Astrocyte of the spinal cord (primary cell): ENCODE results near the gene NTF3.

Source experiments
- DNase-seq: peaks from one replicate; pipeline ENCODE4 v3.0.0; 2011; ENCODE audit warnings: low read depth, low spot score
- H3K4me3 ChIP-seq: 2 replicates; pipeline ENCODE4 v1.5.1; 2011; ENCODE audit warnings: low read depth, mild to moderate bottlenecking, low read length, moderate library complexity
- CTCF ChIP-seq: IDR thresholded peaks from 2 replicates; pipeline ENCODE4 v1.5.1; 2012; ENCODE audit warnings: low read depth, mild to moderate bottlenecking, low read length, inconsistent platforms
- in situ Hi-C: cut with HindIII; loops from 2 replicates; pipeline ENCODE4 v1.10.0; 2017; ENCODE audit warnings: low sequenced_read_pairs

The NTF3 gene

DNA sequence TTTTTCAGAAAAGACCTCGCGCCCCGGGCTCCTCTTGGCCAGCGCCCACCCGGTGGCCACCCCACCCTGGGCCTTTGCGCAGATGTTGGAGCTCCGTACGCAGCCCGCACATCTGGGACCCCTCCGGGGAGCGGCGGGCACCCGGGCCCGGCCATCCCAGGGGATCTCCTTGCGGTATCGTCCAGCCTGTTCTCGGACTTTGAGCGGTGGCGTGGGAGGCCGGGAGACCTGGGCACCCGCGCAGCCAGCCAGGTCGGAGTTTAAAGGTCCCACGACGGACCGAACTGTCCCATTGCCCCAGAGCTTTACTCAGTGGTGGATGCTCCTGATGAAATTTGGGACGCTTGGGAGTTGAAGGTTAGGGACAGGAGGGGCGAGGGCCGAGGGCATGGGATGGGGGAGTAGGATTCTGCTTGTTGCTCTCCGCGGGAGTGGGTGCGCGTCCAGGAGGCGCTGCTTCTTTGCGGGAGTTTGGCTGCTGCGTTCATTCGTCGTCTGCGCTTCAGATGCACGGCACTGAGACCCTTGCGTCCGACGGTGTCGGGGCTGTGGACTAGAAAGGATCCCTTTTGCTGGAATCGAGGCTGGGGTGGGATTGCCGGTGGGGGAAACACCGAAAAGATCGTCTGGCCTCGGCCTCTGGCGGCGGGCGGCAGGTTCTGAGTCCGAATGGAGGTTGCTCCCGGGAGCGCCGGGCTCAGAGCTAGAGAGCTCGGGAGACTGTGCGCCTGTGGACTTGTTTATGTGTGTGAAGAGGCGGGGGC is 1.4 kb downstream of the NTF3 start:
- no peak for TF ChIP-seq CTCF
- DNase-seq: no peak
- peak overlapping the region; percentile 50 for H3K4me3 ChIP-seq
- in situ Hi-C loops: no loop called here

GRCh38 chr12:5433845-5434646 is 2.1 kb downstream of the NTF3 start:
- in situ Hi-C loops: no loop called here
- peak overlapping the region; percentile 50 for H3K4me3 ChIP-seq
- TF ChIP-seq CTCF: no peak
- no peak for DNase-seq

- DNase-seq: no peak
- TF ChIP-seq CTCF: no peak
- in situ Hi-C loops: no loop called here
- no peak overlapping the region for H3K4me3 ChIP-seq
Measured at GRCh38 chr12:5434647-5435560, 3.0 kb downstream of the NTF3 start.

DNA sequence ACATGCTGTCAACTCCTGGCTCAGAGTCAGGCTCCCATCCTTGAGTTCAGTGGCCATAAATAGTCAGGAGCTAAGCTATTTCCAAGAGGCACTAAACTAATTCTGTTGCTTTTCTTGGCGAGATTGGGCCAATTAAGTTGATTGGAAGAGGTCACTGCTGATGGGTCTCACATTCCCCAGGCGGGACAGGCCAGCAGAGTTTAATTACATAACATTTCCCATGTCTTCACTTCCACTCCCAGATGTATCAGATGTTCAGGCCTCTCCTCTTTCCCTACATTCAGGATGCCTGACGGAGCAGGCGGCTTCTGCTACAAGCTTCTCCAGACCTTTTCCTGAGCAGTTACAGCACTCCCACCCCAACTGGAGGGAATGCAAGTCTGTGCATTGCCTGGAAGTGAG is 5.3 kb downstream of the NTF3 start:
- H3K4me3 ChIP-seq: no peak overlapping the region
- in situ Hi-C loops: no loop called here
- no peak for TF ChIP-seq CTCF
- no peak for DNase-seq

DNA sequence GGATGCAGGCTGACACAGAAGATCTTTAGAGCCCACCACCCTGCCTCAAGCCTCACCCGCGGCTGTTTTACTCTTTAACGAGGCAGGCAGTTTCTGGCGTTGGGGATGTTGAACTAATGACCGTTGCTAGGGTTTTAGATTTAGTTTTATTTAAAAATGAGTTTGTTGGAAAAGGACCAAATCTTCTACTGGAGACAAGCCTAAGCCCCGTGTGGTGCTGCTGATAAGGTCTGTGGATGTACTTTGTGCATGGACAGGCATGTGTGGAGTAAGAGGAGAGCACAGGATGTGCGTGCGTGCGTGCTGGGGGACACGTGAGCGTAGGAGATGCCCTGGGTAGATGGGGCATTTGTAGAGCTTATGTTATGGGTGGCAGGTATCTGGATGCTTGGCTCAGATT is 5.7 kb downstream of the NTF3 start:
- TF ChIP-seq CTCF: no peak
- in situ Hi-C loops: no loop called here
- no peak for DNase-seq
- no peak overlapping the region for H3K4me3 ChIP-seq

DNA sequence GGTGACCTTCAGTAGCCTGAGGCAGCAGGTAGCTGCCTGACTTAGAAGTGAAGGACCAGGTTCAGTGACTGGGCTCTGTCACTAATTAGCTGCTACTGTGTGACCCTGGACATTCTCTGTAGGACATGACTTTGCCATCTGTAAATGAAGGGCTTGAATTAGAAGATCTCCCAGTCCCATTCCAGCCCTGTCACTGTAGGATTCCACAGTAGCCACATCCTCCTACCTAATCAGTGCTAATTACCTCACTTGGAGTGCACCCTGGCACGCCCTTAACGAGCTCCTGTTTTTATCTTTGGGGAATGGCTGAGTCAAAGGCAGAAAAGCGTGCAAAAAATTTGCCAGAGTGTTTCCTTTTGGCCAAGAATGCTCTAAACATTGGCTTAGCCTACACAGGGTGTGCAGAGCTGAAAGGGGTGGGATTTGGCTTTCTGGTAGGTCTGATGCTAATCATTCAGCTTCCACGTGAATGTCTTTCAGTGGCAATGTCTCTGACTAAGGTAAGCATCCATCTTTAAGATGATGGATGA is 6.8 kb downstream of the NTF3 start:
- TF ChIP-seq CTCF: no peak
- no peak overlapping the region for H3K4me3 ChIP-seq
- no peak for DNase-seq
- in situ Hi-C loops: no loop called here
